ENCODE measurements around the gene VGLL3.
A peak's percentile ranks its signal among the peaks of the same experiment; 100 is the strongest.

The VGLL3 gene

GRCh38 chr3:87006844-87007439, 16.0 kb upstream of the VGLL3 start:
- H3K27ac ChIP-seq = no peak overlapping the region
- TF ChIP-seq CTCF (conservative IDR thresholded peaks at IDR 0.05) = peak; percentile 73
- TF ChIP-seq ZFX (IDR thresholded peaks at IDR 0.05) = no peak

- H3K27ac ChIP-seq = no peak overlapping the region
- TF ChIP-seq ZFX (IDR thresholded peaks at IDR 0.05) (no peak), CTCF (conservative IDR thresholded peaks at IDR 0.05) (no peak)
These were observed 13.9 kb upstream of the VGLL3 start for GRCh38 chr3:87004883-87005282.

GRCh38 chr3:87002346-87002745, 11.4 kb upstream of the VGLL3 start:
- no peak overlapping the region for H3K27ac ChIP-seq
- TF ChIP-seq CTCF (conservative IDR thresholded peaks at IDR 0.05) (no peak), ZFX (IDR thresholded peaks at IDR 0.05) (no peak)

- H3K27ac ChIP-seq = no peak overlapping the region
- TF ChIP-seq CTCF (conservative IDR thresholded peaks at IDR 0.05) (no peak), ZFX (IDR thresholded peaks at IDR 0.05) (no peak)
These were observed 10.6 kb upstream of the VGLL3 start for GRCh38 chr3:87001473-87002098.

- TF ChIP-seq ZFX (IDR thresholded peaks at IDR 0.05) = no peak
- no peak overlapping the region for H3K27ac ChIP-seq
These were observed 10.0 kb upstream of the VGLL3 start for GRCh38 chr3:87000940-87001339.

- no peak for TF ChIP-seq CTCF (conservative IDR thresholded peaks at IDR 0.05)
- no peak for TF ChIP-seq ZFX (IDR thresholded peaks at IDR 0.05)
- H3K27ac ChIP-seq = no peak overlapping the region
These were observed 7.6 kb upstream of the VGLL3 start for GRCh38 chr3:86998569-86998968.

GRCh38 chr3:86996261-86996955, 5.5 kb upstream of the VGLL3 start:
- no peak overlapping the region for H3K27ac ChIP-seq

More at GRCh38 chr3:86996261-86996955, 5.5 kb upstream of the VGLL3 start:
- TF ChIP-seq CTCF (conservative IDR thresholded peaks at IDR 0.05) = no peak
- TF ChIP-seq ZFX (IDR thresholded peaks at IDR 0.05) = no peak
